A673 (cell line): Measurements from ENCODE around the gene MYO1D.

Source experiments
- EZH2 ChIP-seq: fragments of 200-600 bp; sonication (generic); IDR thresholded peaks from 2 replicates; pipeline ENCODE4 v1.6.1; 2017; ENCODE audit warnings: borderline replicate concordance, low read depth, mild to moderate bottlenecking, mixed read lengths, antibody characterized with exemption, low read length; ENCODE audit not compliant: poor library complexity, severe bottlenecking
- TF ChIP-seq, protein P1 (sequence below): fragments of 300-800, 200-600 bp; sonication (generic); conservative IDR thresholded peaks from 2 replicates; pipeline ENCODE4 v1.5.1; 2017; ENCODE audit warnings: low read depth, mild to moderate bottlenecking, antibody characterized with exemption, low read length, moderate library complexity, mixed read lengths

DNA sequence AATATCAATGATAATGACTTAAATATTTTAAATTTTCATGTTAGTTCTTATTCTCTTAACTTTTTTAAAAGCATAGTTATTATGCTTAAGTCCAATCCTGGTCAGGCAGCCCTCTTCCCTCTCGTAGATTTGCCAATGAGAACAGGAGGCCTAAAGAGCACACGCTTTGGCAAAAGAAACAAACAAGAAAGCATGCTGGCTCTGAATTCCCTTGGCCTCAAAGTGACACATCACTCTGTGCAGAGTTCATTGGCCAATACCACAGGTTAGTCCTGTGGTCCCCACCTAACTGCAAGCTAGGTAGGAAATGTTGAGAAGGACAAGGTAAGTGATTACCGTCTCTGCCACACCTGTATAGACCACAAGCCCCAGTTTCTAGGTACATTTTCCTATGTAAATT is 61.5 kb downstream of the MYO1D start:
- no peak for TF ChIP-seq EZH2
- TF ChIP-seq, protein P1, sequence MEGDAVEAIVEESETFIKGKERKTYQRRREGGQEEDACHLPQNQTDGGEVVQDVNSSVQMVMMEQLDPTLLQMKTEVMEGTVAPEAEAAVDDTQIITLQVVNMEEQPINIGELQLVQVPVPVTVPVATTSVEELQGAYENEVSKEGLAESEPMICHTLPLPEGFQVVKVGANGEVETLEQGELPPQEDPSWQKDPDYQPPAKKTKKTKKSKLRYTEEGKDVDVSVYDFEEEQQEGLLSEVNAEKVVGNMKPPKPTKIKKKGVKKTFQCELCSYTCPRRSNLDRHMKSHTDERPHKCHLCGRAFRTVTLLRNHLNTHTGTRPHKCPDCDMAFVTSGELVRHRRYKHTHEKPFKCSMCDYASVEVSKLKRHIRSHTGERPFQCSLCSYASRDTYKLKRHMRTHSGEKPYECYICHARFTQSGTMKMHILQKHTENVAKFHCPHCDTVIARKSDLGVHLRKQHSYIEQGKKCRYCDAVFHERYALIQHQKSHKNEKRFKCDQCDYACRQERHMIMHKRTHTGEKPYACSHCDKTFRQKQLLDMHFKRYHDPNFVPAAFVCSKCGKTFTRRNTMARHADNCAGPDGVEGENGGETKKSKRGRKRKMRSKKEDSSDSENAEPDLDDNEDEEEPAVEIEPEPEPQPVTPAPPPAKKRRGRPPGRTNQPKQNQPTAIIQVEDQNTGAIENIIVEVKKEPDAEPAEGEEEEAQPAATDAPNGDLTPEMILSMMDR, result no peak
